H7 (cell line): ENCODE measurements around the gene ZNF275. TPM values are rescaled to one million over a fixed set of nuclear protein-coding genes. Genes with fewer than 3 reads are reported as not detected.
A peak's percentile ranks its signal among the peaks of the same experiment; 100 is the strongest.
"Not testable (repeated sequence)": the region's sequence is repeated elsewhere in the genome, so short reads cannot be mapped to it uniquely, and the experiment has no call there.

ENCODE experiments used
- DNase-seq: peaks from one replicate; pipeline ENCODE4 v3.0.0; 2012
- H3K27me3 ChIP-seq: 2 replicates; pipeline ENCODE4 v1.6.0; 2011; ENCODE audit warnings: mild to moderate bottlenecking, low read length; ENCODE audit not compliant: control insufficient read depth, insufficient read depth
- H3K36me3 ChIP-seq: replicated peaks from 2 replicates; pipeline ENCODE4 v1.5.1; 2011; ENCODE audit warnings: low read length; ENCODE audit not compliant: control insufficient read depth, insufficient read depth
- H3K4me3 ChIP-seq: 2 replicates; pipeline ENCODE4 v1.5.1; 2011; ENCODE audit warnings: low read depth, mild to moderate bottlenecking, control low read depth, low read length, moderate library complexity; ENCODE audit not compliant: insufficient read depth
- total RNA-seq: library from RNA; depleted of rRNA; stranded (reverse); fragments of >200 nt; shearing (Covaris generic); gene quantifications from 2 replicates; pipeline ENCODE4 v1.2.3, GENCODE V29; 2014; rRNA removed

The ZNF275 gene, protein sequence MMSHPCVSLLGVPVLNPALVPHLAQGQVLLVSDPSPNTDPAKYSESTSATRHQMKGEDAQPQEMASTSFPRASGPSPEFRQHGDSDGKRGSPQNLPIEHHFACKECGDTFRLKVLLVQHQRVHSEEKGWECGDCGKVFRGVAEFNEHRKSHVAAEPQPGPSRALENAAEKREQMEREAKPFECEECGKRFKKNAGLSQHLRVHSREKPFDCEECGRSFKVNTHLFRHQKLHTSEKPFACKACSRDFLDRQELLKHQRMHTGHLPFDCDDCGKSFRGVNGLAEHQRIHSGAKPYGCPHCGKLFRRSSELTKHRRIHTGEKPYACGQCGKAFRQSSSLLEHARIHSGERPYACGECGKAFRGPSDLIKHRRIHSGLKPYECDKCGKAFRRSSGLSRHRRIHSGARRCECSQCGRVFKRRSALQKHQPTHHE
- total RNA-seq = 5.1 and 6.9 TPM in 2 replicates

- Histone ChIP-seq H3K4me3 (peak within 1 kb of the TSS; percentile 69), H3K27me3 (no peaks in the 10 kb centered on the region; the same call in 1 of the 2 replicates), H3K36me3 (0 out of 2 replicates have a peak, but pooled peaks cover 2% of the 10 kb centered on the region)
- peak; percentile 95 for DNase-seq
Observed at GRCh38 chrX:153333821-153334653, at the start of gene ZNF275. TSS of gene ZNF275 (plus strand) at chrX:153334153. CDS start at chrX:153336680, 2,527 bp downstream.

- not testable (repeated sequence) for H3K27me3 ChIP-seq, H3K4me3 ChIP-seq, DNase-seq, H3K36me3 ChIP-seq
Observed at GRCh38 chrX:153285678-153286077, 48.3 kb upstream of the ZNF275 start.

DNA sequence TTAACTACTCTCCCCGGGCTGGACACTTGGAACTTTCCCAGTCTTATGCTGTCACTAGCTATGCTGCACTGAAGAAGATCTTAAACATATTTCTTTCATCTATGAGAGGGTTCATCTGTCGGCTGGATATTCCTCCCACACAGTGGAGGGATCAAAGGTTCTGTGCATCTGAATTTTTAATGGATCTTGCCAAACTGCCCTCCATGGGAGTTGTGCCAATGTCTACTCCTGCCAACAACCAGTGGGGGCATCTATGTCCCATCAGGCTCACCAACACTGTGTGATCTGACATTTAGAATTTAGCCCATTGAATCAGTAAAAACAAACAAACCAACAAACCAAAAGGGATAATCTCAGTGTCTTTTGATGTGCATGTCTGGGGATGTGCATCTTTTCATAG lies 45.1 kb upstream of the ZNF275 start:
- not testable (repeated sequence) for DNase-seq, H3K4me3 ChIP-seq, H3K36me3 ChIP-seq, H3K27me3 ChIP-seq

DNA sequence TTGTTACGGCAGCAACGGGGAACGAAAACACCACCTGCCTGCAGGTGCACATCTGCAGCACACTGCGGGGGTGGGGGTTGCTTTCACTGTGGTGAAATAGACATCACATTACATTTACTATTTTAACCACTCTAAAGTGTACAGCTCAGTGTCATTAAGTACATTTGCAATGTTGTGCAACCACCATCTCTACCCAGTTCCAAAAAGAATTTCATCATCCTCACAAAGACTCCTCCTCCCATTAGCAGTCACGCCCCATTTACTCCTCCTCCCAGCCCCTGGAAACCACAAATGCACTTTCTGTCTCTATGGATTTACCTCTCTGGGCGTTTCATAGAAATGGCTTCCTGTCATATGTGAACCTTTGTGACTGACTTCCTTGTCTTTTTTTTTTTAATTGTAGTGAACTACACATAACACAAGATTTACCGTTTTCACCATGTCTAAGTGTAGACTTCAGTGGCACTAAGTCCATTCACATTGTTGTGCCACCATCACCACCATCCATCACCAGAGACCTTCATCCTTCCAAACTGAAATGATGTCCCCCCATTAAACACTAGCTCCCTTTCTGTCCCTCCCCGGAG lies 40.4 kb upstream of the ZNF275 start:
- not testable (repeated sequence) for H3K4me3 ChIP-seq, H3K36me3 ChIP-seq, DNase-seq, H3K27me3 ChIP-seq

GRCh38 chrX:153297376-153297775 lies 36.6 kb upstream of the ZNF275 start:
- Histone ChIP-seq H3K4me3 (no peak overlapping the region), H3K36me3 (no peaks in the 10 kb centered on the region), H3K27me3 (no peaks in the 10 kb centered on the region)
- no peak for DNase-seq

DNA sequence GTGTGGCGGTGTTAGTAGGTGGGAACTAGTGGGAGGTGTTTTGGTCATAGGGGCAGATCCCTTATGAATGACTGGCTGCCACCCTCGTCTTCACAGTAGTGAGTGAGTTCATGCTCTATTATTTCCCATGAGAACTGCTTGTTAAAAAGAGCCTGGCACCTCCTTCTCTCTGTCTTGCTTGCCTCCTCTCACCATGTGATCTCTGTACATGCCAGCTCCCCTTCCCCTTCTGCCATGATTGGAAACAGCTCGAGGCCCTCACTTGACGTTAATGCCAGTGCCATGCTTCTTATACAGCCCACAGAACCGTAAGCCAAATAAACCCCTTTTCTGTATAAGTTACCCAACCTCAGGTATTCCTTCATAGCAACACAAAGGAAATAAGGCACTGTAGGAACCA lies 34.1 kb upstream of the ZNF275 start:
- H3K4me3 ChIP-seq = no peak overlapping the region
- H3K27me3 ChIP-seq = no peaks in the 10 kb centered on the region
- no peak for DNase-seq
- no peaks in the 10 kb centered on the region for H3K36me3 ChIP-seq

DNA sequence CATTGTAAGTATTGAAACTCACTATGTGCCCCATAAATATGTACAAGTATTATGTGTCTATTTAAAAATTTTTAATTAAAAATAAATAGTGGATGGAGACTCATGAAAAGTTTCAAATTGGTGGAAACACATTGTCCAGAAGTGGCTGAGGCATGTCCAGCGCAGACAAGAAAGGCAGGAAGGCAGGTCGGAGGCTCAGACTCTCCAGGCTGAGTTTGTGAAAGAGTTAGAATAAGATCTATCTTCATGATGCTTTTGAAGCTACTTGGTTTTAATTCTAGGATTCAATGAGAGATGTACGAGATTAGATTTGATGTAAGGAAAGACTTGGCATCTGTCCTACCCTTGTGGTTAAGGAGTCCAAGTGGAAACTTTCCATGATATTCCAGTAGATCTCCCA lies 32.2 kb upstream of the ZNF275 start:
- no peak overlapping the region for H3K4me3 ChIP-seq
- no peaks in the 10 kb centered on the region for H3K27me3 ChIP-seq
- no peaks in the 10 kb centered on the region for H3K36me3 ChIP-seq
- DNase-seq = no peak

DNA sequence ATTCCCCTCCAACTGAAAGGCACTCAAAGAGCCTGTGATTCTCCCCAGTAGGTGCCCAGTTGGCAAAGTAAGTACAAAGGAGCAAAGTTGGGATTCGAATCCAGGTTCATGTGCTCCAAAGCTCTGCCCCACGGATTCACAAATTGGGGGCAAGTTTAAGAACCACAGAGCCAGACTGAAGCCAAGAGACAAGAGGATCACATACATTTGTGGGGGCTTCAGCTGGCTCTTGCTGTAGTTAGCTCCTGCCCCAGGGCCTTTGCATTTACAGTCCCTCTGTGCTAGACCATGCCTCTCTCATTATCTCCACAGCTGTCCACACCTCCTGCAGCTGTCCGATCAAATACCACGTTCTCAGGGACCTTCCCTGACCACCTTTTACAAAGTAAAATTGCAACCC lies 31.2 kb upstream of the ZNF275 start:
- no peak for DNase-seq
- no peaks in the 10 kb centered on the region for H3K36me3 ChIP-seq
- H3K4me3 ChIP-seq = no peak overlapping the region
- no peaks in the 10 kb centered on the region for H3K27me3 ChIP-seq

DNA sequence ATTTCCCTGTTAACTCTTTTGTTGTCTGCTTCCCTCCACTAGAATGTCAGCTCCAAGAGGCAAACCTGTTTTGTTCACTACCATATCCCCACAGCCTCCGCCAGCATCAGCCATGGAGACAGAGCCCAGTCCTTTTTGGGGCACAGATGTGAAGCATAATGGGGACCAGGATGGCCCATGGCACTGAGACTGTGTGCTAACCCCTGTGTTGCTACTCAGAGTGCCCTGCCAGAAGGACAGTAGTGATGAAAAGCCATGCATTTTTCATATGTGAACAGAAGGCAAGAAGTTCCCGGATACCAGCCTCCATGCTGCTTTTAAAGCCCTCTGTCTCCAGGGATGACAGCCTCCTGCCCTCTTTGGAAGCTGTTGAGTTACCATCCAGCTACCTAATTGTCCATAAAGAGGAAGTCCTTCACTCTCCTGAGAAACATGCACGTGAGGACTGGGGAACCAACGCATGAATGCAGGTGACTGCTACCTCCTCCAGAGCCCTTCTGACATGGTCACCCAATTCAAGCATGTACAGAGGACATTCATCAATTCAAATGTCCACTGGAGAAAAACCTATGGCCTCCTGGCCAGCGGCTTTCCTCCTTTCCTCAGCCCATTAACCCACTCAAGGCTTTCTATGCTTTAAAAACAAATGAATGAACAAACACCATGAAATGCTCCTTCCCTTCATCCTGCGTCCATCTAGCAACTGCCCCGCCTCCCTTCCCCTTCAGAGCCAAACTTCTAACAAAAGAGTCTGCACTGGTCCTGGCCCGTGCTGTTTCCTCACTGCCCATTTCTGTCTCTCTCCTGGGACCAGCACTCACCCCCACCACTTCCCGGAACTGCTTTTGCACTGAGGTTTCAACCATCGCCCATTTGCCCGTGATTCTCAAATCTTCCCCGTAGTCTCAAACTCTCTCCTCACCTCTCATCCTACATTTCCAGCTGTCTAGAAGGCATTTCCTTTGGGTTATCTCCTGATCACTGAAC lies 30.4 kb upstream of the ZNF275 start:
- H3K36me3 ChIP-seq = no peaks in the 10 kb centered on the region
- H3K27me3 ChIP-seq = no peaks in the 10 kb centered on the region
- no peak for DNase-seq
- no peak overlapping the region for H3K4me3 ChIP-seq

DNA sequence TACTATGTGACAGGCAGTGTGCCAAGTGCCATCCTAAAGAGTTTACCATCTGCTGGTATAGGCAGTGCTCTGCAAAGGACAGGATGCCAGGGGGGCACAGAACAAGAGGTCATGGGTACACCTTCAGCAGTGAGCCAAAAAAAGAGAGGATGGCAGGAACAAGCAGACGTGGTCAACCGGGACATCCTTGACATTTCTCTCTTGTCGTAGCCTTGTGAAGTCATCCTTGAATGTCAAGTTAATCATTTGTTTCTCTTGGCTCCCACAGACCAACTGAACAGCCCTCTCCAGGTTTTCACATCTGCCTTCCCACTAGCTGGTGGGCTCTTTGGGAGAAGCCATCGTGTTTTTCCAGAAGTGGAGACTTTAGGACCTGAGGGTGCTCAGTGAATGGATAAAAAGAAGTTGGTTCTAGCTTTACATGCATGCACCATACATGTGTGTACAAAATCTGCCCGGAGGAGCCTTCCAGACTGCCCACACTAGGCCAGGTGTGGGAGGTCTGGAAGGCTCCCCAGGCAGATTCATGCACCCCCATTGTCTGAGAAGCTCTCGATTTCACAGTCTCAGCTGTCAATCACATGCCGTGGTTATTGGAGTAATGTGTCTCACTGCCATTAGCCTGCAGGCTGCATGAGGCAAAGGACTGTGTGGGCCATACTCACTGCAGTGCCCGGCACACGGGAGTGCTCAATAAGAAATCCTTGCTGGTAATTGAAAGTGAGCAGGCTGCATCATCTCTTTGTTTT lies 28.8 kb upstream of the ZNF275 start:
- H3K36me3 ChIP-seq = no peaks in the 10 kb centered on the region
- H3K27me3 ChIP-seq = no peaks in the 10 kb centered on the region
- H3K4me3 ChIP-seq = no peak overlapping the region
- DNase-seq = no peak

- H3K4me3 ChIP-seq = no peak overlapping the region
- no peaks in the 10 kb centered on the region for H3K36me3 ChIP-seq
- no peaks in the 10 kb centered on the region for H3K27me3 ChIP-seq
- DNase-seq = no peak
Observed at GRCh38 chrX:153305972-153306371, 28.0 kb upstream of the ZNF275 start.

DNA sequence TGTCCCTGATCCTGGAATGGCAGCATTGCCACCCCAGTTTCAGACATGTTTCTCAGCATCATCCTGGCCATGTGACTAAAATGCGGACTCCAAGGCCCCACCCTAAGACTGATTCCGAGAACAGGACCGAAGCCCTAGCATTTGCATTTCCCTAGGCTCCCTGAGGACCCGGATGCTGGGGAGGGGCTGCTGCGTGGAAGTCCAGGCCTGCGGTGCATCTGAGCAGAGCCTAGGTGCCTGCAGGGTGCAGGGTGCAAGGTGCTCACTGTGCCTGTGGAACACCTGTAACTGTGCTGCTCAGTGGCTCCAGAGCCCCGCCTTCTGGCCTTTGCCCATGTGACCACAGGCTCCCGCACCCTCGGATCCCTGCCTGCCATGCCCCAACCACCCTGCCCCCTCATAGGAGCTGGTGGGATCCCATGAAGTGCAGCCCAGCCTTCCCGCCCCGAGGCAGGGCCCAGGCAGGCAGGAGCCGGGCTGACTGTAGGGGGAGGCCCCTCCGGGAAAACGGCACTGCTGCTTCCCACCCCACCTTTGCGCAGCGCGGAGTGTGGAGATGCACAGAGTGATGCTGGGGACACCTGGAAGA lies 27.3 kb upstream of the ZNF275 start:
- Histone ChIP-seq H3K36me3 (no peaks in the 10 kb centered on the region), H3K27me3 (no peaks in the 10 kb centered on the region), H3K4me3 (no peak overlapping the region)
- no peak for DNase-seq
